HCT116 (cell line): Measurements from ENCODE around the gene NAP1L1. TPM values are rescaled to one million over a fixed set of nuclear protein-coding genes. Genes with fewer than 3 reads are reported as not detected.

ENCODE experiments used
- ATAC-seq: fragments of 200-7000 bp; cut with Tn5 transposase; 2 replicates; pipeline ENCODE4 v1.9.1; 2020; ENCODE audit warnings: mild to moderate bottlenecking, moderate library complexity
- BruUV-seq: library from RNA; stranded (reverse); fragments of 400-500 nt; replicated peaks from 2 replicates; lab custom pipeline; 2021; lab: Mats Ljungman, UMichigan
- CTCF ChIA-PET: fragments of 300-600 bp; sonication (Branson Sonifier 250); formaldehyde crosslinking; loops from one replicate; lab custom pipeline; 2021; ENCODE audit warnings: antibody characterized with exemption; lab: Charles Lee
- POLR2A ChIA-PET: fragments of 300-600, 350-600 bp; sonication (Branson Sonifier 250); formaldehyde crosslinking; loops from one replicate; lab custom pipeline; 2021; ENCODE audit warnings: antibody characterized with exemption; lab: Charles Lee
- RAD21 ChIA-PET, 2 experiments: fragments of 300-600 bp; sonication (Branson Sonifier 250); formaldehyde crosslinking; loops; one replicate each; lab custom pipeline; 2023; ENCODE audit warnings: low total read pairs in 2 of 2; ENCODE audit not compliant: uncharacterized antibody in 2 of 2, unreplicated experiment in 2 of 2, low non-redundant PET in 1 of 2; lab: Charles Lee
- DNase-seq: peaks from one replicate; pipeline ENCODE4 v3.0.0-alpha.2; 2010; ENCODE audit warnings: low read depth, low spot score
- H2AFZ ChIP-seq: fragments of 200-600 bp; shearing (Covaris generic), sonication (generic); 2 replicates; pipeline ENCODE4 v1.6.1; 2017; ENCODE audit warnings: low read depth, mixed run types, mixed read lengths, antibody characterized with exemption, low read length; ENCODE audit not compliant: poor library complexity, severe bottlenecking
- H3K27ac ChIP-seq: 2 replicates; pipeline ENCODE4 v1.5.1; 2012; ENCODE audit warnings: low read depth, low read length
- H3K27me3 ChIP-seq: fragments of 200-600 bp; sonication (generic); 2 replicates; pipeline ENCODE4 v1.6.1; 2016; ENCODE audit warnings: mixed run types, low read length, mixed read lengths; ENCODE audit not compliant: insufficient read depth
- H3K36me3 ChIP-seq, 2 experiments: fragments of 200-500 bp in 1 of 2; fragments of 200-600 bp in 1 of 2; sonication (Bioruptor generic) in 1 of 2; sonication (generic) in 1 of 2; 2 replicates each; pipeline versions ENCODE4 v1.5.1 to v1.6.1; 2014 to 2016; ENCODE audit warnings: low read length in 2 of 2, inconsistent platforms in 1 of 2, mixed read lengths in 1 of 2, mixed run types in 1 of 2; ENCODE audit not compliant: insufficient read depth in 2 of 2, control insufficient read depth in 1 of 2
- H3K4me1 ChIP-seq, 2 experiments: fragments of 200-600 bp in 1 of 2; sonication (generic) in 1 of 2; 2 replicates each; pipeline versions ENCODE4 v1.5.1 to v1.6.1; 2012 to 2017; ENCODE audit warnings: low read length in 2 of 2, inconsistent platforms in 1 of 2, mild to moderate bottlenecking in 1 of 2, mixed read lengths in 1 of 2, mixed run types in 1 of 2, moderate library complexity in 1 of 2; ENCODE audit not compliant: insufficient read depth in 2 of 2, control insufficient read depth in 1 of 2
- H3K4me2 ChIP-seq: fragments of 200-600 bp; sonication (generic); 2 replicates; pipeline ENCODE4 v1.6.1; 2017; ENCODE audit warnings: mixed run types, low read length, mixed read lengths
- H3K4me3 ChIP-seq, 2 experiments: fragments of 200-600 bp in 1 of 2; sonication (generic) in 1 of 2; replicated peaks in 1 of 2; 2 replicates each; pipeline ENCODE4 v1.5.1; 2011 to 2016; ENCODE audit warnings: low read length in 2 of 2, control low read depth in 1 of 2, low read depth in 1 of 2, mild to moderate bottlenecking in 1 of 2, mixed read lengths in 1 of 2, mixed run types in 1 of 2
- H3K79me2 ChIP-seq: fragments of 200-600 bp; sonication (generic); 2 replicates; pipeline ENCODE4 v1.6.1; 2017; ENCODE audit warnings: mild to moderate bottlenecking, mixed run types, low read length, moderate library complexity, mixed read lengths; ENCODE audit not compliant: insufficient read depth
- H3K9ac ChIP-seq: fragments of 200-600 bp; sonication (generic); 2 replicates; pipeline ENCODE4 v1.6.1; 2016; ENCODE audit warnings: low read length, mixed read lengths
- H3K9me2 ChIP-seq: fragments of 200-600 bp; sonication (generic), shearing (Covaris generic); 2 replicates; pipeline ENCODE4 v1.6.1; 2017; ENCODE audit warnings: mixed run types, mild to moderate bottlenecking, moderate library complexity; ENCODE audit not compliant: insufficient read depth
- H3K9me3 ChIP-seq, 2 experiments: fragments of 200-500 bp in 1 of 2; fragments of 200-600 bp in 1 of 2; sonication (Bioruptor generic) in 1 of 2; sonication (generic) in 1 of 2; 2 replicates each; pipeline ENCODE4 v1.6.1; 2014 to 2017; ENCODE audit warnings: low read length in 2 of 2, mixed read lengths in 2 of 2, inconsistent platforms in 1 of 2, low read depth in 1 of 2, mild to moderate bottlenecking in 1 of 2, mixed run types in 1 of 2, moderate library complexity in 1 of 2; ENCODE audit not compliant: control insufficient read depth in 1 of 2, insufficient read depth in 1 of 2
- H4K20me1 ChIP-seq: fragments of 200-600 bp; sonication (generic), shearing (Covaris generic); 2 replicates; pipeline ENCODE4 v1.6.1; 2017; ENCODE audit warnings: mixed run types, mild to moderate bottlenecking, moderate library complexity; ENCODE audit not compliant: insufficient read depth
- ATF3 ChIP-seq: IDR thresholded peaks from 2 replicates; pipeline ENCODE4 v1.6.1; 2012
- CBX3 ChIP-seq: IDR thresholded peaks from 2 replicates; pipeline ENCODE4 v1.6.1; 2012; ENCODE audit warnings: low read depth
- EGR1 ChIP-seq: IDR thresholded peaks from 2 replicates; pipeline ENCODE4 v1.6.1; 2012; ENCODE audit warnings: low read depth
- EZH2 ChIP-seq: fragments of 200-600 bp; sonication (generic); IDR thresholded peaks from 2 replicates; pipeline ENCODE4 v1.6.1; 2017; ENCODE audit warnings: antibody characterized with exemption, mixed run types
- EZH2phosphoT487 ChIP-seq: fragments of 200-600 bp; IDR thresholded peaks from 2 replicates; pipeline ENCODE4 v1.6.1; 2018; ENCODE audit warnings: antibody characterized with exemption, borderline replicate concordance
- FOSL1 ChIP-seq: IDR thresholded peaks from 2 replicates; pipeline ENCODE4 v1.6.1; 2012; ENCODE audit warnings: low read depth
- JUND ChIP-seq: IDR thresholded peaks from 2 replicates; pipeline ENCODE4 v1.6.1; 2012
- MAX ChIP-seq: IDR thresholded peaks from 2 replicates; pipeline ENCODE4 v1.6.1; 2012
- RAD21 ChIP-seq: IDR thresholded peaks from 2 replicates; pipeline ENCODE4 v1.6.1; 2012; ENCODE audit warnings: low read depth, mild to moderate bottlenecking
- SP1 ChIP-seq: IDR thresholded peaks from 2 replicates; pipeline ENCODE4 v1.6.1; 2012; ENCODE audit warnings: low read depth
- SRF ChIP-seq: IDR thresholded peaks from 2 replicates; pipeline ENCODE4 v1.6.1; 2012; ENCODE audit warnings: low read depth
- ZNF274 ChIP-seq: fragments of 200-500 bp; sonication (Bioruptor generic); IDR thresholded peaks from 2 replicates; pipeline ENCODE4 v1.6.1; 2014; ENCODE audit warnings: mild to moderate bottlenecking, low read depth, low read length, inconsistent platforms
- intact Hi-C: fragments of 100-400 bp; cut with micrococcal nuclease; formaldehyde crosslinking; loops from 2 replicates; pipeline ENCODE4 v1.10.0; 2022
- total RNA-seq: library from RNA; stranded (reverse); gene quantifications from one replicate; pipeline ENCODE4 v1.2.1, GENCODE V29; 2021; ENCODE audit not compliant: unreplicated experiment

The NAP1L1 gene
- total RNA-seq, 1 experiment from 2014 or later = 531 TPM

GRCh38 chr12:76047742-76048141 is 36.7 kb downstream of the NAP1L1 start:
- Histone ChIP-seq H3K4me1 (no peaks in the 10 kb centered on the region), H3K4me3 (no peak overlapping the region), H3K27me3 (no peaks in the 10 kb centered on the region), H3K79me2 (0 out of 2 replicates have a peak, but pooled peaks cover 6% of the 10 kb centered on the region), H2AFZ (no peak overlapping the region), H3K36me3 (peaks cover 17 to 38% of the 10 kb centered on the region in 2 experiments), H3K9ac (no peak overlapping the region), H4K20me1 (peaks cover 11% of the 10 kb centered on the region; the same call in 1 of the 2 replicates), H3K9me3 (no peaks in the 10 kb centered on the region), H3K4me2 (no peak overlapping the region), H3K27ac (no peak overlapping the region), H3K9me2 (no peaks in the 10 kb centered on the region)
- ATAC-seq (no peak), DNase-seq (no peak)
- ChIA-PET RAD21 (no interaction called here), POLR2A (interaction anchor here (1.4 kb wide), 1 partner anchor 16 kb away, joined by 3 read pairs; the partner anchor contains the start of gene PHLDA1), CTCF (no interaction called here)
- BruUV-seq = no TSS peak
- intact Hi-C loops = no loop called here
- TF ChIP-seq SRF (no peak), RAD21 (no peak), CBX3 (no peak), FOSL1 (no peak), JUND (no peak), EZH2phosphoT487 (no peak), SP1 (no peak), EGR1 (no peak), MAX (no peak), ZNF274 (no peak)

- ATAC-seq = no peak
- peaks cover 4% of the 10 kb centered on the region; the same call in 1 of the 2 replicates for H4K20me1 ChIP-seq
- CTCF ChIA-PET = no interaction called here
- POLR2A ChIA-PET = interaction anchor here (1.4 kb wide), 1 partner anchor 16 kb away, joined by 3 read pairs; the partner anchor contains the start of gene PHLDA1
- no peak for DNase-seq
- no peaks in the 10 kb centered on the region for H3K9me3 ChIP-seq
- no TSS peak for BruUV-seq
- no peak overlapping the region for H3K9ac ChIP-seq
- no peak overlapping the region for H3K4me3 ChIP-seq
- H3K9me2 ChIP-seq = no peaks in the 10 kb centered on the region
- H3K36me3 ChIP-seq = peaks cover 11 to 32% of the 10 kb centered on the region in 2 experiments
- no peak for TF ChIP-seq JUND
- no peak for TF ChIP-seq ATF3
- no peak for TF ChIP-seq EZH2
- TF ChIP-seq EZH2phosphoT487 = no peak
- no peak overlapping the region for H3K27ac ChIP-seq
- no peak overlapping the region for H3K4me2 ChIP-seq
- no peaks in the 10 kb centered on the region for H3K4me1 ChIP-seq
- H3K27me3 ChIP-seq = no peaks in the 10 kb centered on the region
- RAD21 ChIA-PET = no interaction called here
- H2AFZ ChIP-seq = no peak overlapping the region
- intact Hi-C loops = no loop called here
- H3K79me2 ChIP-seq = no peaks in the 10 kb centered on the region
These were observed 37.4 kb downstream of the NAP1L1 start for GRCh38 chr12:76047060-76047459.
